ENCODE data around the gene PRPS1.
"Not testable (repeated sequence)": the region's sequence is repeated elsewhere in the genome, so short reads cannot be mapped to it uniquely, and the experiment has no call there.

Gene PRPS1

DNA sequence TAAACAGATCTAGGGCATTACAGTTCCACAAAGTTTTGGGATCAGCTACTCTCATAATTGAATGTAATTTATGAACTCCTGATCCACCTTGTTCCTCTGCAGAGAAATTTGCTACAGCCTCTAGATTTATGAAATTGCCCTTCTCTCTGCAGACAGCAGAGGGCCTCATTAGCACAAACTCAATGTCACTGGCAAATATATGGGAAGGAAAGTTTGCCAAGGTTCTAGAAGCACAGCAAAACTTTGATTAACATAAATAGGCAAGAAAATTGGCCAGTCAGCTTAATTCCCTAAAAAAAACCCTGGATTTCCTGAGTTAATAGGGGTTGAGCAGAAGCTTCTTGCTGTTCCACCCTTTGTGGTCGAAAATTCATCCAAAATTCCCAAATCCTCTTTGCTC is 31.5 kb downstream of the PRPS1 start:
- DNase-seq (ENCODE audit: low read depth): no peak
- H3K4me3 ChIP-seq (ENCODE audit: low read depth, low read length): no peak overlapping the region
- in situ Hi-C loops (cut with HindIII; ENCODE audit: low sequenced_read_pairs): no loop called here
- TF ChIP-seq, protein P1, sequence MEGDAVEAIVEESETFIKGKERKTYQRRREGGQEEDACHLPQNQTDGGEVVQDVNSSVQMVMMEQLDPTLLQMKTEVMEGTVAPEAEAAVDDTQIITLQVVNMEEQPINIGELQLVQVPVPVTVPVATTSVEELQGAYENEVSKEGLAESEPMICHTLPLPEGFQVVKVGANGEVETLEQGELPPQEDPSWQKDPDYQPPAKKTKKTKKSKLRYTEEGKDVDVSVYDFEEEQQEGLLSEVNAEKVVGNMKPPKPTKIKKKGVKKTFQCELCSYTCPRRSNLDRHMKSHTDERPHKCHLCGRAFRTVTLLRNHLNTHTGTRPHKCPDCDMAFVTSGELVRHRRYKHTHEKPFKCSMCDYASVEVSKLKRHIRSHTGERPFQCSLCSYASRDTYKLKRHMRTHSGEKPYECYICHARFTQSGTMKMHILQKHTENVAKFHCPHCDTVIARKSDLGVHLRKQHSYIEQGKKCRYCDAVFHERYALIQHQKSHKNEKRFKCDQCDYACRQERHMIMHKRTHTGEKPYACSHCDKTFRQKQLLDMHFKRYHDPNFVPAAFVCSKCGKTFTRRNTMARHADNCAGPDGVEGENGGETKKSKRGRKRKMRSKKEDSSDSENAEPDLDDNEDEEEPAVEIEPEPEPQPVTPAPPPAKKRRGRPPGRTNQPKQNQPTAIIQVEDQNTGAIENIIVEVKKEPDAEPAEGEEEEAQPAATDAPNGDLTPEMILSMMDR (IDR thresholded peaks at IDR 0.05; ENCODE audit: low read depth, low read length, missing control alignments): peak; percentile 76

DNA sequence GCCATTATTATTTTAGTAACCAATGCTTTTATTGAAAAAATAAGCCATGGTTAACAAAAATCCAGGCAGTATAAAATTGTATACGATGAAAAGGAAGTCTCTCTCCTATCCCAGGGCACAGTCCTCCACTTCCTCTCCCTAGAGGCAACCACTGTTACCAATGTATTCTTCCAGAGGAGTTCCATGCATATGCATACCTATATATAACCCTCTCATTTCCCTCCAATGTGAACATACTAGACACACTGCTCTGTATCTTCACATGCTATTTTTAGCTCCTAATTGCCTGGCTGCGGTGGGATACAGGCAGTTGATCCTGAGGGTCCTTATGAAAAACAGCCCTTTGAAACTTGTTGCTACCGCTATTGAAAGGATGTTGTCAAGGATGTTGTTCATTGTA is 33.8 kb downstream of the PRPS1 start:
- no peak overlapping the region for H3K4me3 ChIP-seq (ENCODE audit: low read depth, low read length)
- in situ Hi-C loops (cut with HindIII; ENCODE audit: low sequenced_read_pairs): no loop called here
- DNase-seq (ENCODE audit: low read depth): no peak
- TF ChIP-seq, protein P1 (IDR thresholded peaks at IDR 0.05; ENCODE audit: low read depth, low read length, missing control alignments): no peak

DNA sequence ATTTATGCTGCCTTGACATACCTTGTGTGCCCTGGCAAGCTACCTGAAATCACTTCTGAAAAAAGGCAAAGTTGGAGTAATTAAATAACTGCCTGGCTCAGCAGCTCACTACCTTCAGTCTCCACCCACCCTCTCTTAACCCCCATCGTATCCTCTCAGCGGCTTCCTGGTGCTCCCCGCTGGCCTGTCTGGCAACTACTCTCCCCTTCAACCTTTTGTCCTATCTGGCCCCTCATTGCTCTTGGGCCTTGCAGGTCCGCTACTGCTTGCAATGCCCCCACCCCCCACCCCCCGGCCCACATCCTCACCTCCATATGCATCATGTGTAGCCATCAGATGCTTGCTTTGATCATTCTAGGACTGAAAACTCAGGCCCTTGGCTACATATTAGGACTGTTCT is 34.5 kb downstream of the PRPS1 start:
- no peak for DNase-seq (ENCODE audit: low read depth)
- TF ChIP-seq, protein P1 (IDR thresholded peaks at IDR 0.05; ENCODE audit: low read depth, low read length, missing control alignments): no peak
- H3K4me3 ChIP-seq (ENCODE audit: low read depth, low read length): no peak overlapping the region
- in situ Hi-C loops (cut with HindIII; ENCODE audit: low sequenced_read_pairs): no loop called here

DNA sequence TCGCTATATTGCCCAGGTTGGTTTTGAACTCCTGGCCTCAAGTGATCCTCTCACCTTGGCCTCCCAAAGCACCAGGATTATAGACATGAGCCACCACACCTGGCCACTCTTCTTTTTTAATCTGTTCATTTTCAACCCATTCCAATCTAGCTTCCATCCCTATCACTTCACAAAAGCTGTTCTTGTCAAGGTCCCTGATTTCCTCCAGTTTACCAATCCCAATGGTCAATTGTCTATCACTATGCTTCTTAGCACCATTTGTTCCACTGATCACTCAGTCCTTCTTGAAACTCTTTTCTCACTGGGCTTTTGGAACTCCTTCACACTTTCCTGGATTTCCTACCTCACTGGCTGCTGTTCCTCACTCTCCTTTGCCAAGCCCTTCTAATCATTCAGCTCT is 38.6 kb downstream of the PRPS1 start:
- H3K4me3 ChIP-seq (ENCODE audit: low read depth, low read length): no peak overlapping the region
- DNase-seq (ENCODE audit: low read depth): no peak
- TF ChIP-seq, protein P1 (IDR thresholded peaks at IDR 0.05; ENCODE audit: low read depth, low read length, missing control alignments): no peak
- in situ Hi-C loops (cut with HindIII; ENCODE audit: low sequenced_read_pairs): no loop called here

DNA sequence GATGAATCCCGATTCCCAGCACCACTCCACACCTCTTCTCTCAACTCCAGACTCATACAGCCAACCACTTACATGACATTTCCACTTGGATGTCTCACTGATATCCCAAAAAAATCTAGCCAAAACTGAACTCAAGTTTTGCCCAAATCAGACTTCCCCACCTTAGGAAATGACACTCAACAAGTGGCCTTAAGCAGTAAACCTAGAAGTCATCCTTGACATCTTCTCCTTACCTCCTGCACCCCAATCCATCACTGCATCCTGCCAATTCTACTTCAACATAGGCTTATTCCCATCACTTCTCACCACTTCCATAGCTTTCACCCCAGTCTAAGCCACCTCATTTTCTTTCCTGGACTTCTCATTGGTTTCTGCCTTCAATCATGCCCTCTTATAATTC is 39.1 kb downstream of the PRPS1 start:
- in situ Hi-C loops (cut with HindIII; ENCODE audit: low sequenced_read_pairs): no loop called here
- no peak overlapping the region for H3K4me3 ChIP-seq (ENCODE audit: low read depth, low read length)
- no peak for DNase-seq (ENCODE audit: low read depth)
- TF ChIP-seq, protein P1 (IDR thresholded peaks at IDR 0.05; ENCODE audit: low read depth, low read length, missing control alignments): no peak

DNA sequence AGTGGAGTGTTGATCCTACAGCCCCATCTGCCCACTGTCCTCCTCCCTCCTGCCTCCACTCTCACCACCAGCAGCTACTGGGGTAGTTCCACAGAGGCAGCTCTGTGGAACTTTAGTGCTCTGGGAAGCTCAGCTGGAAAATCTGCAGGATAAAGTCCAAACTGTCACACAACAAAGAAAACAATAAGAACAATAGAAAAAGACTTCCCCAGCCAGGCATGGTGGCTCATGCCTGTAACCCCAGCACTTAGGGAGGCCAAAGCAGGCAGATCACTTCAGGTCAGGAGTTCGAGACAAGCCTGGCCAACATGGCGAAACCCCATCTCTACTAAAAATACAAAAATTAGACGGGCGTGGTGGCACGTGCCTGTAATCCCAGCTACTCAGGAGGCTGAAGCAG is 40.4 kb downstream of the PRPS1 start:
- H3K4me3 ChIP-seq (ENCODE audit: low read depth, low read length); in situ Hi-C loops (cut with HindIII; ENCODE audit: low sequenced_read_pairs); DNase-seq (ENCODE audit: low read depth): not testable (repeated sequence)

DNA sequence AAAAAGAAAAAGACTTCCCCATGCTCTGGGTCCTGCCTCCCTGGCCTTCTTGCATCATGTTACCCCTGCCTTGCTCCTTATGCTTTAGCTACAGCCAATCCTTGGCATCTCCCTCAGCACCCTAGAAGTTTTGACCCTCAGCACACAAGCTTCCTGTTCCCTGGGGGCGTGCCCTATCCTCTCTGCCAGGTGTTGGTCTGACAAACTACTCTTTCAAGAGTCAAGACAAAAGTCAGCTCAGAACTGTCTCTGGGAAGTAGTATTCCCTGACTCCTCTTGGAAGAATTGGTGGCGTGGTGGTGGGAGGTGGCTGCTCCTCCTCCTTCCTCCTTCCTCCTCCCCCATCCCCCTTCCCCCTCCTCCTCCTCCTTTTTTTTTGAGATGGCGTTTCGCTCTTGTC is 41.0 kb downstream of the PRPS1 start:
- TF ChIP-seq, protein P1 (IDR thresholded peaks at IDR 0.05; ENCODE audit: low read depth, low read length, missing control alignments): no peak
- no peak overlapping the region for H3K4me3 ChIP-seq (ENCODE audit: low read depth, low read length)
- in situ Hi-C loops (cut with HindIII; ENCODE audit: low sequenced_read_pairs): no loop called here
- DNase-seq (ENCODE audit: low read depth): no peak
